NOMO-1 (cell line): ENCODE data around the gene LCE2C.

ENCODE experiments used
- DNase-seq, 2 experiments: peaks; one replicate each; lab custom pipeline; 2025; ENCODE audit not compliant: unreplicated experiment in 2 of 2; lab: John Stamatoyannopoulos, UW

LCE2C gene

DNA sequence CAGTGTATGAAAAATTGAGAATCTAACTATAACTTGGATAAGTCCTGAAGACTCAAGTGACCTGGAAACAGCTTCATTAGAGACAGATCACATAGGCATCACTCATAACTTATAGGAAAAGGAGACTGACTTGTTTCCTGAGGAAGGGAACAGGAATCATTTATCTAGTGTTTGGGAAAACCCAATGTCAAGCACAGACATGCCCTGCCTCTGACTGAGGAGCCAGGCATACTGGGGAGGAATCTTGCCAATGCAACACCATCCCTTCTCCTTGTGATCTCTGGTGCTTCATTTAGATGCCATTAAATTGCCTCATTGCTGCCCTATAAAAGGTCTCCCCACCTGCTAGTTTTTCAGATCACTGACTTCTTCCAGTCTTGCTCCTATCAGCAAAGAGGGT lies 43.2 kb downstream of the LCE2C start:
- DNase-seq = no peak

DNA sequence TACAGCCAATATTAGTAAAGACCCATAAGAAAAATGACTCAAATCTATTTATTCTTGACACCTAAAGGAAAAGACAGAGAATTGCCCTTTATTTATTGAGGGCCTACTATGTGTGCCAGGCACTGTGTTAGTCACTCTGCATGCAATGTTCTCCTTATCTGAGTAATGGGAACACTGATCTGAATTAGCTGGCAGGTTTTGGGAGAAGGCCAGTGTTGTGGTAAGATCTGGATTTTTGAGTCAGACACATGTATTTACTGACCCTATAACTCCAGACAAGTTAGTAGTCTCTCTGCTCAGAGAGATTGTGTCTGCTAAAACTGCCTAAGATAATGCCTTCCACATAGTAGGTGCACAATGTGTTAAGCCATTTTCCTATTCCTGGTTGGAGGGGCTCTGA lies 50.2 kb downstream of the LCE2C start:
- no peak for DNase-seq
